ENCODE measurements around the gene TCF7L2.

The TCF7L2 gene

GRCh38 chr10:113024930-113025329 lies 74.9 kb downstream of the TCF7L2 start:
- H3K9me3 Mint-ChIP-seq, result no peaks in the 10 kb centered on the region
- no peak overlapping the region for H3K27ac Mint-ChIP-seq
- H3K36me3 Mint-ChIP-seq, result no peaks in the 10 kb centered on the region
- CTCF ChIA-PET, result no interaction called here
- peaks cover 57% of the 10 kb centered on the region for H3K27me3 Mint-ChIP-seq
- H3K4me1 Mint-ChIP-seq, result no peaks in the 10 kb centered on the region
- H3K4me3 Mint-ChIP-seq, result no peak overlapping the region
- no peak for DNase-seq

- DNase-seq, result no peak
- no peak overlapping the region for H3K4me3 Mint-ChIP-seq
- H3K27me3 Mint-ChIP-seq, result peaks cover 52% of the 10 kb centered on the region
- H3K27ac Mint-ChIP-seq, result no peak overlapping the region
- no peaks in the 10 kb centered on the region for H3K36me3 Mint-ChIP-seq
- no peaks in the 10 kb centered on the region for H3K4me1 Mint-ChIP-seq
- CTCF ChIA-PET, result no interaction called here
- no peaks in the 10 kb centered on the region for H3K9me3 Mint-ChIP-seq
Observed at GRCh38 chr10:113025487-113025886, 75.4 kb downstream of the TCF7L2 start.

GRCh38 chr10:113026679-113027078 lies 76.6 kb downstream of the TCF7L2 start:
- Mint-ChIP-seq H3K27me3 (peaks cover 53% of the 10 kb centered on the region), H3K27ac (no peak overlapping the region), H3K4me1 (no peaks in the 10 kb centered on the region), H3K36me3 (no peaks in the 10 kb centered on the region), H3K4me3 (no peak overlapping the region), H3K9me3 (no peaks in the 10 kb centered on the region)
- no peak for DNase-seq
- CTCF ChIA-PET, result no interaction called here

- H3K4me1 Mint-ChIP-seq, result no peaks in the 10 kb centered on the region
- H3K36me3 Mint-ChIP-seq, result no peaks in the 10 kb centered on the region
- no peak for DNase-seq
- no peaks in the 10 kb centered on the region for H3K9me3 Mint-ChIP-seq
- CTCF ChIA-PET, result no interaction called here
- H3K4me3 Mint-ChIP-seq, result no peak overlapping the region
- H3K27ac Mint-ChIP-seq, result no peak overlapping the region
- H3K27me3 Mint-ChIP-seq, result peaks cover 48% of the 10 kb centered on the region
Observed at GRCh38 chr10:113027230-113027573, 77.2 kb downstream of the TCF7L2 start.

GRCh38 chr10:113027574-113028455 lies 77.8 kb downstream of the TCF7L2 start:
- DNase-seq, result no peak
- no peaks in the 10 kb centered on the region for H3K4me1 Mint-ChIP-seq
- CTCF ChIA-PET, result no interaction called here
- no peak overlapping the region for H3K4me3 Mint-ChIP-seq
- no peaks in the 10 kb centered on the region for H3K36me3 Mint-ChIP-seq
- no peak overlapping the region for H3K27ac Mint-ChIP-seq
- H3K27me3 Mint-ChIP-seq, result peaks cover 45% of the 10 kb centered on the region
- H3K9me3 Mint-ChIP-seq, result no peaks in the 10 kb centered on the region

- Mint-ChIP-seq H3K27me3 (peaks cover 45% of the 10 kb centered on the region), H3K36me3 (no peaks in the 10 kb centered on the region), H3K27ac (no peak overlapping the region), H3K4me1 (no peaks in the 10 kb centered on the region), H3K4me3 (no peak overlapping the region), H3K9me3 (no peaks in the 10 kb centered on the region)
- DNase-seq, result no peak
- CTCF ChIA-PET, result no interaction called here
Observed at GRCh38 chr10:113028456-113029440, 78.7 kb downstream of the TCF7L2 start.

GRCh38 chr10:113030453-113030852 lies 80.4 kb downstream of the TCF7L2 start:
- no peak for DNase-seq
- CTCF ChIA-PET, result no interaction called here
- Mint-ChIP-seq H3K4me1 (no peaks in the 10 kb centered on the region), H3K27me3 (peaks cover 41% of the 10 kb centered on the region), H3K9me3 (no peaks in the 10 kb centered on the region), H3K4me3 (no peak overlapping the region), H3K36me3 (no peaks in the 10 kb centered on the region), H3K27ac (no peak overlapping the region)

GRCh38 chr10:113031147-113031546 lies 81.1 kb downstream of the TCF7L2 start:
- Mint-ChIP-seq H3K4me1 (no peaks in the 10 kb centered on the region), H3K27me3 (peaks cover 37% of the 10 kb centered on the region), H3K27ac (no peak overlapping the region), H3K36me3 (no peaks in the 10 kb centered on the region), H3K4me3 (no peak overlapping the region), H3K9me3 (no peaks in the 10 kb centered on the region)
- CTCF ChIA-PET, result no interaction called here
- no peak for DNase-seq

- CTCF ChIA-PET, result no interaction called here
- DNase-seq, result no peak
- Mint-ChIP-seq H3K4me3 (no peak overlapping the region), H3K27ac (no peak overlapping the region), H3K36me3 (no peaks in the 10 kb centered on the region), H3K9me3 (no peaks in the 10 kb centered on the region), H3K4me1 (no peaks in the 10 kb centered on the region), H3K27me3 (peaks cover 16% of the 10 kb centered on the region)
Observed at GRCh38 chr10:113033991-113034390, 83.9 kb downstream of the TCF7L2 start.

- DNase-seq, result no peak
- CTCF ChIA-PET, result no interaction called here
- H3K27ac Mint-ChIP-seq, result no peak overlapping the region
- no peaks in the 10 kb centered on the region for H3K9me3 Mint-ChIP-seq
- no peaks in the 10 kb centered on the region for H3K36me3 Mint-ChIP-seq
- H3K27me3 Mint-ChIP-seq, result peaks cover 8% of the 10 kb centered on the region
- H3K4me3 Mint-ChIP-seq, result no peak overlapping the region
- no peaks in the 10 kb centered on the region for H3K4me1 Mint-ChIP-seq
Observed at GRCh38 chr10:113035732-113036312, 85.8 kb downstream of the TCF7L2 start.

- H3K4me3 Mint-ChIP-seq, result no peak overlapping the region
- H3K36me3 Mint-ChIP-seq, result no peaks in the 10 kb centered on the region
- peaks cover 11% of the 10 kb centered on the region for H3K27me3 Mint-ChIP-seq
- H3K4me1 Mint-ChIP-seq, result no peaks in the 10 kb centered on the region
- CTCF ChIA-PET, result no interaction called here
- no peaks in the 10 kb centered on the region for H3K9me3 Mint-ChIP-seq
- no peak overlapping the region for H3K27ac Mint-ChIP-seq
- DNase-seq, result no peak
Observed at GRCh38 chr10:113036619-113037018, 86.6 kb downstream of the TCF7L2 start.

- Mint-ChIP-seq H3K4me3 (no peak overlapping the region), H3K27me3 (peaks cover 14% of the 10 kb centered on the region), H3K27ac (no peak overlapping the region), H3K36me3 (no peaks in the 10 kb centered on the region), H3K9me3 (no peaks in the 10 kb centered on the region), H3K4me1 (no peaks in the 10 kb centered on the region)
- CTCF ChIA-PET, result no interaction called here
- DNase-seq, result no peak
Observed at GRCh38 chr10:113037218-113037617, 87.2 kb downstream of the TCF7L2 start.

- no peaks in the 10 kb centered on the region for H3K4me1 Mint-ChIP-seq
- H3K27me3 Mint-ChIP-seq, result peaks cover 14% of the 10 kb centered on the region
- no peaks in the 10 kb centered on the region for H3K9me3 Mint-ChIP-seq
- DNase-seq, result no peak
- CTCF ChIA-PET, result no interaction called here
- no peaks in the 10 kb centered on the region for H3K36me3 Mint-ChIP-seq
- H3K27ac Mint-ChIP-seq, result no peak overlapping the region
- no peak overlapping the region for H3K4me3 Mint-ChIP-seq
Observed at GRCh38 chr10:113038183-113038582, 88.1 kb downstream of the TCF7L2 start.

- H3K36me3 Mint-ChIP-seq, result no peaks in the 10 kb centered on the region
- H3K27me3 Mint-ChIP-seq, result peaks cover 18% of the 10 kb centered on the region
- CTCF ChIA-PET, result no interaction called here
- H3K4me3 Mint-ChIP-seq, result no peak overlapping the region
- no peaks in the 10 kb centered on the region for H3K9me3 Mint-ChIP-seq
- no peak for DNase-seq
- H3K27ac Mint-ChIP-seq, result no peak overlapping the region
- no peaks in the 10 kb centered on the region for H3K4me1 Mint-ChIP-seq
Observed at GRCh38 chr10:113038985-113039384, 88.9 kb downstream of the TCF7L2 start.
